VCaP (cell line): Measurements from ENCODE around the gene TMEM243.

Source experiments
- H3K27ac ChIP-seq: fragments of 450-650 bp; 2 replicates; pipeline ENCODE4 v1.5.1; 2017
- TF ChIP-seq, protein P1 (sequence below): fragments of 450-650 bp; conservative IDR thresholded peaks from 2 replicates; pipeline ENCODE4 v1.5.1; 2017; ENCODE audit warnings: mild to moderate bottlenecking, moderate library complexity

Gene TMEM243

GRCh38 chr7:87199241-87199640 lies 20.3 kb downstream of the TMEM243 start:
- TF ChIP-seq, protein P1, sequence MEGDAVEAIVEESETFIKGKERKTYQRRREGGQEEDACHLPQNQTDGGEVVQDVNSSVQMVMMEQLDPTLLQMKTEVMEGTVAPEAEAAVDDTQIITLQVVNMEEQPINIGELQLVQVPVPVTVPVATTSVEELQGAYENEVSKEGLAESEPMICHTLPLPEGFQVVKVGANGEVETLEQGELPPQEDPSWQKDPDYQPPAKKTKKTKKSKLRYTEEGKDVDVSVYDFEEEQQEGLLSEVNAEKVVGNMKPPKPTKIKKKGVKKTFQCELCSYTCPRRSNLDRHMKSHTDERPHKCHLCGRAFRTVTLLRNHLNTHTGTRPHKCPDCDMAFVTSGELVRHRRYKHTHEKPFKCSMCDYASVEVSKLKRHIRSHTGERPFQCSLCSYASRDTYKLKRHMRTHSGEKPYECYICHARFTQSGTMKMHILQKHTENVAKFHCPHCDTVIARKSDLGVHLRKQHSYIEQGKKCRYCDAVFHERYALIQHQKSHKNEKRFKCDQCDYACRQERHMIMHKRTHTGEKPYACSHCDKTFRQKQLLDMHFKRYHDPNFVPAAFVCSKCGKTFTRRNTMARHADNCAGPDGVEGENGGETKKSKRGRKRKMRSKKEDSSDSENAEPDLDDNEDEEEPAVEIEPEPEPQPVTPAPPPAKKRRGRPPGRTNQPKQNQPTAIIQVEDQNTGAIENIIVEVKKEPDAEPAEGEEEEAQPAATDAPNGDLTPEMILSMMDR, result no peak
- H3K27ac ChIP-seq, result no peak overlapping the region

GRCh38 chr7:87193912-87194311 lies 25.6 kb downstream of the TMEM243 start:
- no peak overlapping the region for H3K27ac ChIP-seq
- TF ChIP-seq, protein P1, result no peak

GRCh38 chr7:87192784-87193487 lies 26.6 kb downstream of the TMEM243 start:
- H3K27ac ChIP-seq, result no peak overlapping the region
- TF ChIP-seq, protein P1, result no peak

DNA sequence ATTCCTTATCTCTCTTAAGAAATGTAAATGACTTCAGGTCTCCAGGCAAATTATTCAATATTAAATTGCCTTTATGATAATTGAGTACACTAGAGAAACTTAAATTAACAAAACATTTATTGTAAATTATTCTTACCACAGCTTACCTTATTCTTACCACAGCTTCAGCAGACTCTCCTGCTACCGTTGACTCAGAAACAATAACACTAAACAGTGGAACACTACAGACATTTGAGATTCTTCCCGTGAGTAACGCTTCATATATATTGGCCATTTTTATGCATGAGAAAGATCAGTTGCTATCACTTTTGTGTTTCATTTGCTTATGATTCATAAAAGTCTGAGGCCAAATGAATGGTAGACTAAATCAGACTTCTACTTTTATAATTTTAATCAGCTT lies 28.7 kb downstream of the TMEM243 start:
- TF ChIP-seq, protein P1, result no peak
- no peak overlapping the region for H3K27ac ChIP-seq

GRCh38 chr7:87188930-87189329 lies 30.6 kb downstream of the TMEM243 start:
- TF ChIP-seq, protein P1, result no peak
- H3K27ac ChIP-seq, result no peak overlapping the region

- TF ChIP-seq, protein P1, result no peak
- H3K27ac ChIP-seq, result no peak overlapping the region
Measured at GRCh38 chr7:87187120-87187519, 32.4 kb downstream of the TMEM243 start.

DNA sequence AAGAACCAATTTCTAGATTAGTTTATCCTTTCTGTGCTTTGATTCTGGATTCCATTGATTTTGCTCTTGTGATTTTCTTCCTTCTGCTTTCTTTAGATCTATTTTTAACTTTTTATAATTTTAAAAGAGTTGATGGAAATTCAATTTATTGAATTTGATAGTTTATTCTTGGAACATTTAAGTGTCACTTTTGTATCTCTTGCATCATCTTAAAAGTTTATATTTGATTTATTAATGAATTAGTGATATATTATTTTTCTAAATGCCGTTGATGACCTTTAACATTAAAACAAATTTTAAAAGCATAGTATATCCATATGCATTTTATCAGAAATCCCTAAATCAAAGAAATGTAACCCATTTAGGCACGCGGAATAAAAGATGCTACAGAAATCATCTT lies 40.4 kb downstream of the TMEM243 start:
- TF ChIP-seq, protein P1, result no peak
- H3K27ac ChIP-seq, result no peak overlapping the region
